Measurements from ENCODE around the gene PDZD4.

The PDZD4 gene

GRCh38 chrX:153867139-153867538, 36.8 kb upstream of the PDZD4 start:
- DNase-seq (ENCODE audit: low read depth), result no peak

- DNase-seq (ENCODE audit: low read depth), result no peak
Observed at GRCh38 chrX:153866302-153867019, 36.1 kb upstream of the PDZD4 start.

DNA sequence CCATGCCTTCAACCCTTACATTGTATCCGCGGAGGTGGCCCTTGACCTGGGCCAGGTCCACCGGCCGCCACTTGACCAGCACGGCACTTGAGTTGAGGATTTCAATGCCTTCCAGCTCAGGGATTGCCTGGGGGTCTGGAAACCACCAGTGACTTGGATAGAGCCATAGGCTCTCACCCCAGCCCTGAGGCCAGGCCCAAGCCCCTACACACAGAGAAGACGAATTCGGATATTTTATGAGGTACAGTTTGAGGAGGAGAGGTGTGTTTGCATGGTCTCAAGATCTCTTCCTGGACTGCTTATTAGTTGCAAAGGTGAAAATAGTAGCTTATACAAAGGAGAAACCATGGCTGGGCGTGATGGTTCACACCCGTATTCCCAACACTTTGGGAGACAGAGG, 35.3 kb upstream of the PDZD4 start:
- no peak for DNase-seq (ENCODE audit: low read depth)

DNA sequence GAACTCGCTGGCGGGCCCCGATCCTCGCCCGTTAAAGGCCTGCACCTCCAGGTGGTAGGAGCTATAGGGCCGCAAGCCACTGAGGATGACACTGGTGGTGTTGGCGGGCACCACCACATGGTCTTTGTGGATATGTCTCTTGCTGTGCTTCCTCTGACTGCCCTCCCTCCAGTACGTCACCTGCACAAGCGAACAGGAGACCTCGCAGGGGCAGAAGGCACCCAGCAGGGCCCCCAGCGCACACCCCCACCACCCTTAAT, 34.9 kb upstream of the PDZD4 start:
- DNase-seq (ENCODE audit: low read depth), result no peak

- no peak for DNase-seq (ENCODE audit: low read depth)
Observed at GRCh38 chrX:153864561-153865320, 34.4 kb upstream of the PDZD4 start.

DNA sequence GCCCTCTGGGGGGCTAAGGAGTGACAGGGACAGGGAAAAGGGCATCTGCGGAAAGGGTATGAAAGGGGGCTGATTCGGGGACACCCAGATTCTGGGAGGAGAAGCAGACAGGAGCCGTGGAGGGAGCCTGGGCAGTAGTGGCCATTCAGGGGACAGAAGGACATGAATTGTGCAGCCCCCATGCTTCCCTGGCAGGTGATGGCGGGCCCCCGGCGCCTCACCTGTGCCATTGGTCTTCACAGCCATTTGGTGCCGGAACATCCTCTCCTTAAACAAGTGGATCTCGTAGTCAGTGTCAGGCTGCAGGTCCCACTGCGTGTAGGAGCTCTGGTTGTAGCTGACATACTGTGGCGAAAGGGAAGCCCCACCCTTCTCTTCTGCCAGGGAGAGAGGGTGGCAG, 33.8 kb upstream of the PDZD4 start:
- DNase-seq (ENCODE audit: low read depth), result no peak

DNA sequence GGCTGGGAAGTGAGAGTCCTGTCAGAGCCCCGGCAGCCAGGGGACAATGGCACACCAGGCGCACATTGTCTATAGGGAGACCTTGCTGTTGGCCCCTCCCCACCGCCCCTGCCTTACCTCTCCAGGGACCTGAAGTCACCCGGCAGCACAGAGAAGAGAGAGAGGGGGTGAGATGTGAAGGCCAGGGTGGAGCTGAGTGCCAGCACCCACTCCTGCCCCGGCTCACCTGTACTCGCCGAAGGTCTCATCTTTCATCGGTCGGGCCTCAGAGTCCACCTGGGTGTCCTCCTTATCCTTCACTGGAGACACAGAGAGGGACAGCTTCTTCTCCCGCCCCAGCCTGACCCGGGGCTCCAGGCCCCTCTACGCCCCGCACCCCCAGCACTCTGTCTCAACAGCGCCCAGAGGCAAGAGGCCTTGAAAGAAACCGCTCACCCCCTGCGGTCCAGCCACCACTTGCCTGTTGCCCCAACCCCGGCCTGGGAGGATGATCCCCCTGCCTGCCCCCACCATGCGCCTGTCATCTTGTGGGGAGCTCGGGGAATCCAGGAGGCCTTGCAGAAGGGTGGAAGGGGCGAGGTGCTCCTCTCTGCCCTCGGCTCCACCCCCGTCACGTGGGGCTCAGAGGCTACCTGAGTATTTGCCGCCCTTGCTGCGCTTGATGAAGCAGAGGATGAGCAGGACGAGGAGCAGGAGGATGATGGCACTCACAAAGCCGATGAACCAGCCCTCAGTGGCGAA, 33.1 kb upstream of the PDZD4 start:
- no peak for DNase-seq (ENCODE audit: low read depth)

DNA sequence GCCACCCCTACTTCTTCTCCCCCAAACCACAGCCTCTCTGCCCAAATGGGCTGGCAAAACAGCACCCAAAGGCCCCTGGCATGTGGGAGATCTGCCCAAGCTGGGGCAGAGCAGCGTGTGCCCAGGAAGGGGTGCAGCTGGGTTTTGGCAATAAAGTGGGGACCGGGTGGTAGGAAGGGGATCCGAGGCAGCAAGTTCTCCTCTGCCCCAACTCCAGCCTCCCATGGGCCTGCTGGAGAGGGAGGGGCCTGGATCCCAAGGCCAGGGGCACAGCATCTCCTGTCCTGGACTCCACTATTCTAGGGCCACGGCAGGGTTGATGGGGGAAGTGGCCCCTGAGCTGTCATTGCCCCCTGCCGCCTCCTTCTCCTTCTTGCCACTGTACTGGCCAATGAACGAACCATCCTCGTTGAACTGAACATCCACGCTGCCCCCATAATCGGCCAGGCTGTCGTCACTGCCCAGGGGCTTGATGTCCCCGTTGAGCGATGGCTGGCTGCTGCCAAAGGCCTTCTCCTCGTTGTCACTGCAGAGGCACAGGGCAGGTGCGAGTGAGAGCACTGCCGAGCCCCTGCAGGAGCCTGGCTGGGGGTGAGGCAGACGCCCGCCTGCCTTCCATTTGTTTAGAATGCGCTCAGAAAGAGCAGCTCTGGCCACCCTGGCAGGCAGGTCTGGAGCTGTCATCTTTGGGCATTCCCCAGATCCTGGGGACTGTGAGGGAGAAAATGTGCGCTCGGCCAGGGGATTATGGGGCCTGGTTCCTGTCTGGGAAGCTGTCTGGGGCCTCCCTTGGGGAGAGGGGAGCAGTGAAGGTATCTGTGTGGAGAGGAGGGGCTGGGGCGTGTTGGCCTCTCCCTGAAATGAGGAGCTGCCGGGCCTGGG, 32.3 kb upstream of the PDZD4 start:
- DNase-seq (ENCODE audit: low read depth), result no peak

GRCh38 chrX:153861733-153862310, 31.5 kb upstream of the PDZD4 start:
- no peak for DNase-seq (ENCODE audit: low read depth)

DNA sequence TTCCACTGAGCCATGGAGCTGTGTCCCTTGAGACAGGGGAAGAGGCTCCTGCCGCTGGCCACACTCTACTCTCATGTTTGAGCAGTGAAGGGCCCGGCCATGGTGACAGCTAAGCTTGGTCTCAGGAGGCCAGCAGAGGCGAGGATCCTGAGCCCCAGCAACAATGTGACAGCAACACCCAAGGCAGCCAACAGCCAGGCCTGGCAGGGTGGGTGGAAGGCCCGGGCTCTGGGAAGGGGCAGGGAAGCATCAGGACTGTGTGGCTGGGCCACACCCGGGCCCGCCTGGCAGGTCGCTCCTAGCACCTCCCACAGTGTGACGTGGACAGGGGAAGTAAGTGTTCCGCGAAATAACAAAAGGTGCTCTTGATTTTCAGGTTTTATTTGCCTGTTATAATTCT, 30.8 kb upstream of the PDZD4 start:
- DNase-seq (ENCODE audit: low read depth), result no peak

- DNase-seq (ENCODE audit: low read depth), result no peak
Observed at GRCh38 chrX:153857348-153857903, 27.1 kb upstream of the PDZD4 start.

DNA sequence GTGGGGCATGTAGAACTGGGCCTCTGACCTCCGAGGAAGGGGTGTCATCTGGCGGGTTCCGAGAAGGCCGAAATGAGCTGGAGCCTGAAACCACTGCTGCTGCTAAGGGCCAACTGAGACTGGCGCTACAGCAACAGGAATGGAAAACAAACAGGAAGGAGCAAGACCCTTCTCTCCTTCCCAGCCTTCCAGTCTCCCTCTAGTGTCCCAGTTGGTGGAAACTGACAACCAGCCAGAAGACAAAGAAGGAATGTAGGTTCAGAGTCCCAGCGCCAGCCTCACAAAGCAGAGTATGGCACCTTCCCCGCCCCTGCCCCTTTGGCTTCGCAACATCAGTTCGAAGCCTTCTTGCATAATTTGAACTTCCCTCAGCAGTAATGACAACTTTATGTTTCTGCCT, 24.4 kb upstream of the PDZD4 start:
- no peak for DNase-seq (ENCODE audit: low read depth)

DNA sequence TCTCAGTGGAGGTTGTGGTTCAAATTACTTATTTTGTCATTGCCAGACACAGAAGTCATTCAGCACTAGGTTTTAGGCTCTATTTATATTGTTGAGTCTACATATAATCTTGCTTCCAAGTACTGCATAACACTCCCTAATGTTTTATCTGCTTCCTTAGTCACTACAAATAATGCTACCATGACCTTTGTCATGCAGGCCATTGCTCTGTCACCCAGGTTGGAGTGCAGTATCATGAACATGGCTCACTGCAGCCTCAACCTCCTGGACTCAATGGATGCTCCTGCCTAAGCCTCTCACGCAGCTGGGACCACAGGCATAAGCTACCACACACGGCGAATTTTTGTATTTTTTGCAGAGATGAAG, 23.5 kb upstream of the PDZD4 start:
- no peak for DNase-seq (ENCODE audit: low read depth)

DNA sequence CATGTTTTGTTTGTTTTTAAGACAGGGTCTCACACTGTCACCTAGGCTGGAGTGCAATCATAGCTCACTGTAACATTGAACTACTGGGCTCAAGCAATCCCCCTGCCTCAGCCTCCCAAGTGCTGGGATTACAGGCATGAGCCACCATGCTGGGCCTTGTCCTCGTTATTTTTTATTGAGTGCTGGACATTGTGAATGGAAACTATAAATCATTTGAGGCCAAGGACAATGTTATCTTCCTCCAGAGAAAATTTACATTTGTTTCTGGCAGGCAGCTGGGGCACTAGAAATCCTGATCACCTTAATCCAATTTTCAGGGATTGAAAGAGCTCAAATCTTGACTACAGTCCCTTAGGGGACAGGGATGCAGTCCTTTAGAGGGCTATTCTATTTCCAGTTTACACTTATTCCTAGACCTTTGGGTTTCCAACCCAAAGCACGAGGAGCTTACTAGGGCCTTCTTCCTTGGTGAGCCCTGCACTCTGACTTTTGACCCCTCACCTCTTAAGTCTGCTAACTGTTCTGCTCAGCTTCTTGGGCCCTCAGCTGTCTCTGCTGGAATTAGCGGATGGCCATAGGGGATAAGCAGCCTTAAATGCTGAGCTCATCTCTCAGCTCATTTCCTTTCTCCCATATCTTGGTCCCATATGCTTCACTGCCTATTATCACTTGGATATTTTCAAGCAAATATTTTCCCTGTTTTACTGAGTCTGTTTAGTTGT, 23.0 kb upstream of the PDZD4 start:
- DNase-seq (ENCODE audit: low read depth), result no peak

DNA sequence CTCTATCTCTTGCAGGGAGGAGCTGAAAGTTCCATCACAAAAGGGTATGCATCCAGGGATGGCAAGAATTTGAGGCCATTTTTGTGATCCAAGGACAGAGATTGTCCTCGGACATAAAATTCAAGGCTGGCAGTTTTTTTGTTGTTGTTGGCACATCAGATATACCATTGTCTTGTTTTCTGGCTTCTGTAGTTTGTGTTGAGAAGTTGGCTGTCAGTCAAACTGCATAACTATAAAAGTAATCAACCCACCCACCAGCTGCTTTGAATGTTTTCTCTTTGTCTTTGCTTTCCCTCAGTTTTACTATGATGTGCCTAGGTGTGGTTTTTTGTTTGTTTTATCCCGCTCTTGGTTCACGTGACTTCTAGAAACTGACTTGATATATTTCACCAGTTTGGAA, 21.6 kb upstream of the PDZD4 start:
- DNase-seq (ENCODE audit: low read depth), result no peak

DNA sequence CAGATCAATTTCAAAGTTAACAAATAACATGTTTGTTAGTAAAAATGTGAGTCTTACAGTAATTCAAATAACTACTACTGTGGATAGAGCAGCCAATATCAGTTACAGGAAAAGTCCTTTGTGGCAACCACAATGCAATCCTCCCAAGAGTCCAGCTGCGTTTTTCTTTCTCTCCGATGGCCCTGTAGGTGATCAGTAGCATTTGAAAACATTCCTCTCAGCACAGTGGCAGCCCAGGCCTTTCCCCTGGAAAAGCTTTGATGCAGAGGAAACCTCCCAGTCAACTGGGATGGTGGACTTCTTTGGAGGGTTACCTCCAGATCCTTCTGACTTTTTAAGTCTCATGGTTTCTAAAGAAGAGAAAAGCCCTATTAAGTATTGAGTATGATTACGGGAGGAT, 18.0 kb upstream of the PDZD4 start:
- no peak for DNase-seq (ENCODE audit: low read depth)

DNA sequence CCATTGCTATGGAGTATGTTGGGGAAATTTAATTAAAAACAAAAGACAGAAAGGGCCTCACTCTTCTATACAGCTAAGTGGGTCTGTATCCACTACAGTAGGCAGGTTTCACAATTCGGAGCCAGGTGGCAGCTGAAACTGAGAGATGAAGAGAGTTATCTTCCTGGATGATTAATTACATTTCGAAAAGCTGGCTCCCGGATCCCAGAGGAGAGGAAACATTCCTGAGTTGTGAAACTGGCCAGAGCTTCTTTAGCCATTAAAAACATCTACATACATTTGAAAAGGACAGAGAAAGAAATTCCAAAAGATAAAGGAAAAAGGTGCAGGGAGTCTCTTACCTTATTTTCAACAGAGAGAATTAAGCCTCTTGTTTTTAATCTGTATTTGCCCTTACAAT, 15.5 kb upstream of the PDZD4 start:
- DNase-seq (ENCODE audit: low read depth), result no peak

- DNase-seq (ENCODE audit: low read depth), result no peak
Observed at GRCh38 chrX:153845195-153845594, 14.9 kb upstream of the PDZD4 start.

DNA sequence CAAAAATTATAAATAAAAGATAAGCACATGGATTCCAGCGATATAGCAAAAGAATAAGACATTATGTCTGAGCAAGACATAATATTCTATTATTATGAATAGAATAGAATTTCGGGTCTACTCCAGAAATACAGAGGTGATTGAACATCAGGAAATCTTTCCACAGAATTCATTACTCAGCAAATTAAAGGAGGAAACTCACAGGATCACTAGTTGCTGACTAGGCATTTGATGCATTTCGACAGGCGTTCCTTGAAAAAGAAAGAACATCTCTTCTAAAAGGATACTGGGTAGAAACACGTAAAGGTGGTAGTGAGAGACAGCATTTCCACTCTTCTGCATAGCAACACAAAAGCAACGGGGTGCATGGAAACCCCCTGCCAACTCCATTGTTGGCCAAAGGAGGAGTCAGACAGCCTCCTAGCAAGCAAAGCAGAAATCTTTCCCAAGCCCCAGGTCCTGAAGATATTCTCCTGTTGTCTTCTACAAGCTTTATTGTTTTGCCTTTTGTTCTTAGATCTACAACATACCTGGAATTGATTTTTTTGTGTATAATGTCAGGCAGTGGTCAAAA, 14.3 kb upstream of the PDZD4 start:
- no peak for DNase-seq (ENCODE audit: low read depth)

DNA sequence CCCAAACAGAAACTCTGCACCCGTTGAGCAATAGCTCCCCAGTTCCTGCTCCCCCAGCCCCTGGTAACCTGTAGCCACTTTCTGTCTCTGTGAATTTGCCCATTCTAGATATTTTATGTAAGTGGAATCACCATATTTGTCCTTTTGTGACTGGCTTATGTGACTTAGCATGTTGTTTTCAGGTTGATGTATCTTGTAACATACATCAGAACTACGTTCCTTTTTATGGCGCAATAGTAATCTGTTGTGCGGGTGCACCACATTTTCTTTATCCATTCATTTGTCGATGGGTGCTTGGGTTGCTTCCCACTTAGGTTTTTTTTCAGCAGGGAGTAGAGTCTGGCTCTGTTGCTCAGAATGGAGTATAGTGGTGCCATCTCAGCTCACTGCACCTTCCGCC, 6.6 kb upstream of the PDZD4 start:
- no peak for DNase-seq (ENCODE audit: low read depth)

DNA sequence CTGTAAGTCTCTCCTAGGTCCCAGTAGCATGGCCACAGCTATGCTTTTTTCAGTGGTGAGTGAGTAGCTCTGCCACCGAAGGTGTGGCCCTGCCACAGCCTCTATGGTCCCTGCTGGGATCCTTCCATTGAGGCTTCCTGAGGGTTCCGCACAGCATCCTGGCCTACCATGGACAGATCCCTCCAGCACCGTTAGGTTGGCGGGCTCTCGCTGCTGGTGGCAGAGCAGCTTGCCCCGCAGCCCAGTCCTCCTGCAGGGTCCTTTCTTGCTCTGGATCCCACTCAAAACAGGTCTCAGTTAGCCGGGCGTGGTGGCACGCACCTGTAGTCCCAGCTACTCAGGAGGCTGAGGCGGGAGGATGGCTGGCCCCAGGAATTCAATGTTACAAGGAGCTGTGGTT, 2.4 kb upstream of the PDZD4 start:
- no peak for DNase-seq (ENCODE audit: low read depth)

Measured in activated T-helper 1 cell treated with Interleukin-2 at 50 U/mL for 16 hours (primary cell).